GM12878 (cell line): Measurements from ENCODE around the gene AFF2. TPM values are rescaled to one million over a fixed set of nuclear protein-coding genes. Genes with fewer than 3 reads are reported as not detected.
A peak's percentile ranks its signal among the peaks of the same experiment; 100 is the strongest.

Experiments
- CBX3 ChIP-seq: fragments of 200-600 bp; sonication (generic); IDR thresholded peaks from 2 replicates; pipeline ENCODE4 v1.6.1; 2016; ENCODE audit warnings: low read depth, borderline replicate concordance
- E4F1 ChIP-seq: fragments of 450-650 bp; IDR thresholded peaks from 2 replicates; pipeline ENCODE4 v1.6.1; 2018; ENCODE audit warnings: borderline replicate concordance, mild to moderate bottlenecking; ENCODE audit not compliant: partially characterized antibody
- ESRRA ChIP-seq: IDR thresholded peaks from 2 replicates; pipeline ENCODE4 v1.6.1; 2012; ENCODE audit warnings: mild to moderate bottlenecking, low read length, improper control_type of control experiment
- ETV6 ChIP-seq, 2 experiments: fragments of 450-650 bp in 1 of 2; IDR thresholded peaks in 1 of 2; conservative IDR thresholded peaks in 1 of 2; 2 replicates each; pipeline ENCODE4 v1.6.1; 2014; ENCODE audit warnings: antibody characterized with exemption in 1 of 2, borderline replicate concordance in 1 of 2, low read depth in 1 of 2, mild to moderate bottlenecking in 1 of 2, moderate library complexity in 1 of 2
- EZH2 ChIP-seq: IDR thresholded peaks from 2 replicates; pipeline ENCODE4 v1.6.1; 2012; ENCODE audit warnings: low read depth, mild to moderate bottlenecking, control low read depth, inconsistent platforms, low read length, borderline replicate concordance; ENCODE audit not compliant: control insufficient read depth
- HCFC1 ChIP-seq: fragments of 150-350 bp; IDR thresholded peaks from 2 replicates; pipeline ENCODE4 v1.6.1; 2014; ENCODE audit warnings: low read length
- JUND ChIP-seq: IDR thresholded peaks from 2 replicates; pipeline ENCODE4 v1.6.1; 2012; ENCODE audit warnings: low read depth, mild to moderate bottlenecking, low read length, improper control_type of control experiment, moderate library complexity
- KAT2A ChIP-seq: conservative IDR thresholded peaks from 2 replicates; pipeline ENCODE4 v1.6.1; 2011; ENCODE audit warnings: low read depth, low read length; ENCODE audit not compliant: control insufficient read depth
- MEF2B ChIP-seq: fragments of 450-650 bp; IDR thresholded peaks from 2 replicates; pipeline ENCODE4 v1.6.1; 2018; ENCODE audit warnings: mild to moderate bottlenecking, moderate library complexity; ENCODE audit not compliant: partially characterized antibody, poor library complexity, severe bottlenecking
- MYB ChIP-seq: fragments of 150-350 bp; IDR thresholded peaks from 2 replicates; pipeline ENCODE4 v1.6.1; 2014; ENCODE audit warnings: mild to moderate bottlenecking, low read depth, low read length, borderline replicate concordance
- NFXL1 ChIP-seq: fragments of 450-650 bp; IDR thresholded peaks from 2 replicates; pipeline ENCODE4 v1.6.1; 2017; ENCODE audit warnings: antibody characterized with exemption, mild to moderate bottlenecking, borderline replicate concordance
- NRF1 ChIP-seq: conservative IDR thresholded peaks from 2 replicates; pipeline ENCODE4 v1.6.1; 2011; ENCODE audit warnings: mild to moderate bottlenecking, low read depth, low read length, improper control_type of control experiment
- POLR2AphosphoS2 ChIP-seq: IDR thresholded peaks from 2 replicates; pipeline ENCODE4 v1.6.1; 2011; ENCODE audit warnings: low read depth, mild to moderate bottlenecking, low read length, improper control_type of control experiment, moderate library complexity
- POLR2AphosphoS5 ChIP-seq: IDR thresholded peaks from 2 replicates; pipeline ENCODE4 v1.6.1; 2011; ENCODE audit warnings: mild to moderate bottlenecking, low read length, inconsistent platforms
- SMAD1 ChIP-seq: fragments of 450-650 bp; IDR thresholded peaks from 2 replicates; pipeline ENCODE4 v1.6.1; 2018; ENCODE audit warnings: mild to moderate bottlenecking, low read depth; ENCODE audit not compliant: partially characterized antibody
- SMAD5 ChIP-seq: IDR thresholded peaks from 2 replicates; pipeline ENCODE4 v1.6.1; 2016; ENCODE audit warnings: antibody characterized with exemption, low read depth
- SUPT20H ChIP-seq: IDR thresholded peaks from 2 replicates; pipeline ENCODE4 v1.6.1; 2011; ENCODE audit warnings: low read depth, mild to moderate bottlenecking, low read length, moderate library complexity, borderline replicate concordance; ENCODE audit not compliant: control insufficient read depth
- WRNIP1 ChIP-seq: IDR thresholded peaks from 2 replicates; pipeline ENCODE4 v1.6.1; 2011; ENCODE audit warnings: low read depth, low read length, improper control_type of control experiment, borderline replicate concordance
- ZSCAN29 ChIP-seq: fragments of 450-650 bp; IDR thresholded peaks from 2 replicates; pipeline ENCODE4 v1.6.1; 2017; ENCODE audit warnings: mild to moderate bottlenecking, moderate library complexity
- ZZZ3 ChIP-seq: IDR thresholded peaks from 2 replicates; pipeline ENCODE4 v1.6.1; 2011; ENCODE audit warnings: low read depth; ENCODE audit not compliant: control insufficient read depth, insufficient read length
- polyA plus RNA-seq, 11 experiments: library from polyadenylated mRNA; depleted of rRNA in 4 of 11; unstranded in 6 of 11; stranded (reverse) in 5 of 11; fragments of >200 nt; fragmentation: Nextera tagmentation in 4 of 11; fragmentation: Illumina TruSeq in 1 of 11; extraction: Ambion mirVana in 4 of 11; extraction: Trizol in 1 of 11; gene quantifications; 1 replicate in 1 of 11; 2 replicates in 10 of 11; pipeline versions ENCODE4 v1.2.1 to v1.2.3, GENCODE V29; 2011 to 2016; ENCODE audit warnings: inconsistent platforms in 2 of 11, missing spikeins in 2 of 11, low read depth in 1 of 11
- total RNA-seq, 4 experiments: library from RNA; depleted of rRNA in 3 of 4; stranded (reverse); fragments of >200 nt in 3 of 4; fragmentation: Illumina TruSeq in 1 of 4; extraction: Trizol in 1 of 4; gene quantifications; 2 replicates each; pipeline versions ENCODE4 v1.2.1 to v1.2.3, GENCODE V29; 2013 to 2021
- TF ChIP-seq, protein P1 (sequence below): IDR thresholded peaks from 2 replicates; pipeline ENCODE4 v1.6.1; 2011; ENCODE audit warnings: low read depth, mild to moderate bottlenecking, low read length, moderate library complexity, borderline replicate concordance; ENCODE audit errors: extremely low read depth
- TF ChIP-seq, protein P2 (sequence below): IDR thresholded peaks from 2 replicates; pipeline ENCODE4 v1.6.1; 2011; ENCODE audit warnings: low read depth, low read length, improper control_type of control experiment, borderline replicate concordance
- TF ChIP-seq, protein P3 (sequence below): IDR thresholded peaks from 2 replicates; pipeline ENCODE4 v1.6.1; 2012; ENCODE audit warnings: low read length, inconsistent platforms
- TF ChIP-seq, protein P4 (sequence below), 3 experiments: IDR thresholded peaks in 2 of 3; conservative IDR thresholded peaks in 1 of 3; 2 replicates each; pipeline ENCODE4 v1.5.1; 2011; ENCODE audit warnings: low read depth in 3 of 3, low read length in 3 of 3, mild to moderate bottlenecking in 3 of 3, control low read depth in 2 of 3, moderate library complexity in 2 of 3, inconsistent platforms in 1 of 3, mixed read lengths in 1 of 3; ENCODE audit not compliant: control insufficient read depth in 2 of 3, insufficient read depth in 1 of 3; ENCODE audit errors: extremely low read depth in 1 of 3

Gene AFF2
- total and polyA plus RNA-seq, 10 of the 15 experiments (the other 5 are each of a cell fraction or from before 2014, with no cell fraction given), result under 0.01 to 0.03 TPM; not detected in 8

DNA sequence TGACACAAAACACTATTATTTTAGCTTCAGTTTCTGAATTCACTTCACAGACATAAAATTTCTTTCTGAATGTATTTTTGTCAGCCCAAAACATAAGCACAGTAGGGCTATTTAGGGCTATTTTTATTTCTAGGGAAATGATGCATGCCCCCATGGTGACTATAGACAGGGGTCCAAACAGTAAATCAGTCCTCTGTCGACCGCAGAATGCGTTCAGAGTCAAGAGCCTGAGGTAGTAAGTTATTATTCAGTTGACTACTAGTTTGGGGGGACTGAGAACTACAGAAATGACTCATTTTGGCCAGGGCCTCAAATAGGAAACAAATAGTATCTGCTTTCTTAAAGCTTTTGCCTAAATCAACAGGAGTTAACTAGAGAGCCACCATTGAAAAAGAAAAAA lies 414.4 kb downstream of the AFF2 start (continued):
- TF ChIP-seq E4F1 (no peak), ZSCAN29 (no peak), ZZZ3 (no peak), HCFC1 (no peak), POLR2AphosphoS2 (no peak), MEF2B (peak; percentile 66), CBX3 (no peak), KAT2A (no peak), SUPT20H (no peak), ETV6 (conservative IDR thresholded peaks at IDR 0.05 in 1 of 2, IDR thresholded peaks at IDR 0.05 in 1 of 2; ENCODE audit: borderline replicate concordance in 1 of 2, low read depth in 1 of 2) (peak in 1 of 2 experiments; percentile 78; a peak in 1 of 4 replicates), SMAD1 (no peak), SMAD5 (no peak), MYB (no peak), ESRRA (no peak), NFXL1 (no peak), WRNIP1 (no peak), NRF1 (no peak), EZH2 (no peak), POLR2AphosphoS5 (no peak), JUND (peak; percentile 83; the same call in 1 of the 2 replicates)
- TF ChIP-seq, protein P1, sequence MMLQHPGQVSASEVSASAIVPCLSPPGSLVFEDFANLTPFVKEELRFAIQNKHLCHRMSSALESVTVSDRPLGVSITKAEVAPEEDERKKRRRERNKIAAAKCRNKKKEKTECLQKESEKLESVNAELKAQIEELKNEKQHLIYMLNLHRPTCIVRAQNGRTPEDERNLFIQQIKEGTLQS, result no peak
- TF ChIP-seq, protein P2, sequence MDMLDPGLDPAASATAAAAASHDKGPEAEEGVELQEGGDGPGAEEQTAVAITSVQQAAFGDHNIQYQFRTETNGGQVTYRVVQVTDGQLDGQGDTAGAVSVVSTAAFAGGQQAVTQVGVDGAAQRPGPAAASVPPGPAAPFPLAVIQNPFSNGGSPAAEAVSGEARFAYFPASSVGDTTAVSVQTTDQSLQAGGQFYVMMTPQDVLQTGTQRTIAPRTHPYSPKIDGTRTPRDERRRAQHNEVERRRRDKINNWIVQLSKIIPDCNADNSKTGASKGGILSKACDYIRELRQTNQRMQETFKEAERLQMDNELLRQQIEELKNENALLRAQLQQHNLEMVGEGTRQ, result no peak
- TF ChIP-seq, protein P3, sequence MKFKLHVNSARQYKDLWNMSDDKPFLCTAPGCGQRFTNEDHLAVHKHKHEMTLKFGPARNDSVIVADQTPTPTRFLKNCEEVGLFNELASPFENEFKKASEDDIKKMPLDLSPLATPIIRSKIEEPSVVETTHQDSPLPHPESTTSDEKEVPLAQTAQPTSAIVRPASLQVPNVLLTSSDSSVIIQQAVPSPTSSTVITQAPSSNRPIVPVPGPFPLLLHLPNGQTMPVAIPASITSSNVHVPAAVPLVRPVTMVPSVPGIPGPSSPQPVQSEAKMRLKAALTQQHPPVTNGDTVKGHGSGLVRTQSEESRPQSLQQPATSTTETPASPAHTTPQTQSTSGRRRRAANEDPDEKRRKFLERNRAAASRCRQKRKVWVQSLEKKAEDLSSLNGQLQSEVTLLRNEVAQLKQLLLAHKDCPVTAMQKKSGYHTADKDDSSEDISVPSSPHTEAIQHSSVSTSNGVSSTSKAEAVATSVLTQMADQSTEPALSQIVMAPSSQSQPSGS, result peak; percentile 83
- TF ChIP-seq, protein P4, sequence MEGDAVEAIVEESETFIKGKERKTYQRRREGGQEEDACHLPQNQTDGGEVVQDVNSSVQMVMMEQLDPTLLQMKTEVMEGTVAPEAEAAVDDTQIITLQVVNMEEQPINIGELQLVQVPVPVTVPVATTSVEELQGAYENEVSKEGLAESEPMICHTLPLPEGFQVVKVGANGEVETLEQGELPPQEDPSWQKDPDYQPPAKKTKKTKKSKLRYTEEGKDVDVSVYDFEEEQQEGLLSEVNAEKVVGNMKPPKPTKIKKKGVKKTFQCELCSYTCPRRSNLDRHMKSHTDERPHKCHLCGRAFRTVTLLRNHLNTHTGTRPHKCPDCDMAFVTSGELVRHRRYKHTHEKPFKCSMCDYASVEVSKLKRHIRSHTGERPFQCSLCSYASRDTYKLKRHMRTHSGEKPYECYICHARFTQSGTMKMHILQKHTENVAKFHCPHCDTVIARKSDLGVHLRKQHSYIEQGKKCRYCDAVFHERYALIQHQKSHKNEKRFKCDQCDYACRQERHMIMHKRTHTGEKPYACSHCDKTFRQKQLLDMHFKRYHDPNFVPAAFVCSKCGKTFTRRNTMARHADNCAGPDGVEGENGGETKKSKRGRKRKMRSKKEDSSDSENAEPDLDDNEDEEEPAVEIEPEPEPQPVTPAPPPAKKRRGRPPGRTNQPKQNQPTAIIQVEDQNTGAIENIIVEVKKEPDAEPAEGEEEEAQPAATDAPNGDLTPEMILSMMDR (IDR thresholded peaks at IDR 0.05 in 2 of 3, conservative IDR thresholded peaks at IDR 0.05 in 1 of 3; ENCODE audit: control insufficient read depth in 2 of 3, extremely low read depth in 1 of 3, insufficient read depth in 1 of 3, low read depth in 3 of 3, low read length in 3 of 3), result no peak
